GM21515 (cell line): ENCODE measurements around the gene PLOD1.
A peak's percentile ranks its signal among the peaks of the same experiment; 100 is the strongest.

Experiments used
- ATAC-seq: cut with Tn5 transposase; IDR thresholded peaks from one replicate; pipeline ENCODE4 v1.9.1; 2021; ENCODE audit not compliant: unreplicated experiment

The PLOD1 gene

GRCh38 chr1:11977625-11978024 lies 43.1 kb downstream of the PLOD1 start:
- no peak for ATAC-seq

- ATAC-seq = no peak
Observed at GRCh38 chr1:11978301-11978700, 43.8 kb downstream of the PLOD1 start.

GRCh38 chr1:11979028-11979850 lies 44.7 kb downstream of the PLOD1 start:
- ATAC-seq = no peak

- ATAC-seq = peak; percentile 87
Observed at GRCh38 chr1:11979851-11980675, 45.5 kb downstream of the PLOD1 start, which contains the start of gene MFN2. Gene MFN2 (plus strand): TSS chr1:11980444. CDS start chr1:11989169, 8,725 bp downstream.

- no peak for ATAC-seq
Observed at GRCh38 chr1:11980676-11980972, 46.1 kb downstream of the PLOD1 start.

- no peak for ATAC-seq
Observed at GRCh38 chr1:11981378-11982009, 47.0 kb downstream of the PLOD1 start.

- no peak for ATAC-seq
Observed at GRCh38 chr1:11982010-11982392, 47.5 kb downstream of the PLOD1 start.

GRCh38 chr1:11984121-11984520 lies 49.6 kb downstream of the PLOD1 start:
- ATAC-seq = no peak

GRCh38 chr1:11984576-11984975 lies 50.1 kb downstream of the PLOD1 start:
- ATAC-seq = no peak

- no peak for ATAC-seq
Observed at GRCh38 chr1:11985171-11985570, 50.7 kb downstream of the PLOD1 start.

GRCh38 chr1:11985851-11986250 lies 51.3 kb downstream of the PLOD1 start:
- ATAC-seq = no peak

- ATAC-seq = no peak
Observed at GRCh38 chr1:11989669-11990068, 55.2 kb downstream of the PLOD1 start.

GRCh38 chr1:11990303-11991032 lies 56.0 kb downstream of the PLOD1 start:
- ATAC-seq = no peak

- no peak for ATAC-seq
Observed at GRCh38 chr1:11991969-11992676, 57.6 kb downstream of the PLOD1 start.

GRCh38 chr1:11997081-11997850 lies 62.7 kb downstream of the PLOD1 start:
- no peak for ATAC-seq

- no peak for ATAC-seq
Observed at GRCh38 chr1:11998636-11999035, 64.1 kb downstream of the PLOD1 start.

- ATAC-seq = no peak
Observed at GRCh38 chr1:11999236-11999635, 64.7 kb downstream of the PLOD1 start.

GRCh38 chr1:12001249-12001917 lies 66.9 kb downstream of the PLOD1 start:
- ATAC-seq = no peak

GRCh38 chr1:12001996-12002493 lies 67.5 kb downstream of the PLOD1 start:
- no peak for ATAC-seq
